HG02642 (cell line): ENCODE data around the gene OTUD5.

ENCODE experiments used
- ATAC-seq: cut with Tn5 transposase; IDR thresholded peaks from one replicate; pipeline ENCODE4 v1.9.1; 2021; ENCODE audit warnings: mild to moderate bottlenecking; ENCODE audit not compliant: unreplicated experiment, poor library complexity

Gene OTUD5

GRCh38 chrX:48913605-48914366 lies 43.6 kb downstream of the OTUD5 start:
- ATAC-seq: no peak

GRCh38 chrX:48911412-48912182 lies 45.8 kb downstream of the OTUD5 start, which contains the start of gene SLC35A2:
SLC35A2 (minus strand) TSS chrX:48911646; CDS start chrX:48911636, 10 bp downstream.
- peak; percentile 75 for ATAC-seq

- no peak for ATAC-seq
Measured at GRCh38 chrX:48910926-48911411, 46.4 kb downstream of the OTUD5 start.

- no peak for ATAC-seq
Measured at GRCh38 chrX:48909703-48910294, 47.6 kb downstream of the OTUD5 start.

GRCh38 chrX:48908600-48908999 lies 48.8 kb downstream of the OTUD5 start:
- ATAC-seq: no peak

GRCh38 chrX:48905090-48905790 lies 52.2 kb downstream of the OTUD5 start:
- ATAC-seq: no peak

- ATAC-seq: no peak
Measured at GRCh38 chrX:48904626-48905025, 52.8 kb downstream of the OTUD5 start.

- no peak for ATAC-seq
Measured at GRCh38 chrX:48904180-48904579, 53.2 kb downstream of the OTUD5 start.

GRCh38 chrX:48903290-48903689 lies 54.1 kb downstream of the OTUD5 start:
- ATAC-seq: no peak

GRCh38 chrX:48902776-48903175 lies 54.6 kb downstream of the OTUD5 start:
- no peak for ATAC-seq

GRCh38 chrX:48902135-48902534 lies 55.3 kb downstream of the OTUD5 start:
- no peak for ATAC-seq

- no peak for ATAC-seq
Measured at GRCh38 chrX:48901069-48901468, 56.3 kb downstream of the OTUD5 start.

GRCh38 chrX:48899078-48899410 lies 58.4 kb downstream of the OTUD5 start:
- no peak for ATAC-seq

- ATAC-seq: peak; percentile 92
Measured at GRCh38 chrX:48897625-48898306, 59.6 kb downstream of the OTUD5 start, which contains the start of the genes PQBP1 and TIMM17B. PQBP1 (plus strand) TSS chrX:48897930; CDS start chrX:48898510, 580 bp downstream. TIMM17B (minus strand) TSS chrX:48897768; CDS start chrX:48897749, 19 bp downstream.

GRCh38 chrX:48897157-48897624 lies 60.2 kb downstream of the OTUD5 start:
- peak; percentile 15 for ATAC-seq

GRCh38 chrX:48896611-48897011 lies 60.8 kb downstream of the OTUD5 start:
- ATAC-seq: no peak

- ATAC-seq: no peak
Measured at GRCh38 chrX:48894891-48895290, 62.5 kb downstream of the OTUD5 start.

- no peak for ATAC-seq
Measured at GRCh38 chrX:48893556-48894348, 63.7 kb downstream of the OTUD5 start.

GRCh38 chrX:48892896-48893295 lies 64.5 kb downstream of the OTUD5 start:
- ATAC-seq: no peak
